ENCODE measurements around the gene TMEM101.
"Not testable (repeated sequence)": the region's sequence is repeated elsewhere in the genome, so short reads cannot be mapped to it uniquely, and the experiment has no call there.

The TMEM101 gene

GRCh38 chr17:44000141-44000860 is 14.5 kb downstream of the TMEM101 start:
- DNase-seq (ENCODE audit: low read depth), result no peak

- no peak for DNase-seq (ENCODE audit: low read depth)
These were observed 15.7 kb downstream of the TMEM101 start for GRCh38 chr17:43999024-43999423.

GRCh38 chr17:43998552-43998951 is 16.2 kb downstream of the TMEM101 start:
- no peak for DNase-seq (ENCODE audit: low read depth)

GRCh38 chr17:43997180-43997579 is 17.6 kb downstream of the TMEM101 start:
- DNase-seq (ENCODE audit: low read depth), result not testable (repeated sequence)

GRCh38 chr17:43995150-43995471 is 19.7 kb downstream of the TMEM101 start:
- DNase-seq (ENCODE audit: low read depth), result no peak

- DNase-seq (ENCODE audit: low read depth), result peak; percentile 55
These were observed 20.3 kb downstream of the TMEM101 start for GRCh38 chr17:43994272-43995149.

GRCh38 chr17:43992641-43993040 is 22.1 kb downstream of the TMEM101 start:
- DNase-seq (ENCODE audit: low read depth), result no peak

- no peak for DNase-seq (ENCODE audit: low read depth)
These were observed 26.5 kb downstream of the TMEM101 start for GRCh38 chr17:43988301-43988700.

- DNase-seq (ENCODE audit: low read depth), result no peak
These were observed 27.4 kb downstream of the TMEM101 start for GRCh38 chr17:43987131-43988021.

GRCh38 chr17:43986225-43986981 is 28.4 kb downstream of the TMEM101 start:
- no peak for DNase-seq (ENCODE audit: low read depth)

GRCh38 chr17:43984521-43984920 is 30.2 kb downstream of the TMEM101 start:
- DNase-seq (ENCODE audit: low read depth), result no peak

- DNase-seq (ENCODE audit: low read depth), result no peak
These were observed 31.0 kb downstream of the TMEM101 start for GRCh38 chr17:43983515-43984411.

GRCh38 chr17:43983196-43983514 is 31.6 kb downstream of the TMEM101 start:
- DNase-seq (ENCODE audit: low read depth), result no peak

- no peak for DNase-seq (ENCODE audit: low read depth)
These were observed 32.6 kb downstream of the TMEM101 start for GRCh38 chr17:43982171-43982570.

GRCh38 chr17:43979671-43980070 is 35.1 kb downstream of the TMEM101 start:
- no peak for DNase-seq (ENCODE audit: low read depth)

GRCh38 chr17:43979011-43979410 is 35.8 kb downstream of the TMEM101 start:
- no peak for DNase-seq (ENCODE audit: low read depth)

- DNase-seq (ENCODE audit: low read depth), result no peak
These were observed 36.7 kb downstream of the TMEM101 start for GRCh38 chr17:43978078-43978477.

- DNase-seq (ENCODE audit: low read depth), result no peak
These were observed 37.6 kb downstream of the TMEM101 start for GRCh38 chr17:43976963-43977837.

GRCh38 chr17:43975898-43976297 is 38.9 kb downstream of the TMEM101 start:
- no peak for DNase-seq (ENCODE audit: low read depth)

All from activated T-helper 9 cell treated with anti-CD3 and anti-CD28 coated beads, Interleukin-2, amount 50 U/mL, for 16 hours (primary cell).